Cerebellar nuclear complex (tissue), 1 donor: ENCODE measurements around the gene ADAMTS12.

ENCODE experiments used
- DNase-seq, 2 experiments: peaks; one replicate each; lab custom pipeline; 2025; lab: John Stamatoyannopoulos, UW

Gene ADAMTS12

GRCh38 chr5:33479311-33479710 is 412.5 kb downstream of the ADAMTS12 start:
- no peak for DNase-seq

DNA sequence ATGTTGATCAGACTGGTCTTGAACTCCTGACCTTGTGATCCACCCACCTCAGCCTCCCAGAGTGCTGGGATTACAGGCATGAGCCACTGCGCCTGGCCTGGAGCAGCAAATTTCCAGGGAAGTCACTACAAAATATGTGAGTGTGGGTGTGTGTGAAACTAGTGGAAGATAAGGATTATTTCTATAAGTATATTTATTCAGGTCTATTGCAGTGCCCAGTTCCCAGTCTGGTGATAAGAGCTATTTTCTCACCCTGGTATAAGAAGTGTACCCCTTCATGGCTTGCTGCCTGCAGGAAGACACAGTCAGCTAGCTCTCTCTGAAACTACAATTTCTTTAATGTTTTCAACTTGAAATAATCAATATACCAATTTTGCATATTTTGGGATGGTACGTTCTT is 414.0 kb downstream of the ADAMTS12 start:
- no peak for DNase-seq

GRCh38 chr5:33476992-33477391 is 414.8 kb downstream of the ADAMTS12 start:
- DNase-seq, result no peak

DNA sequence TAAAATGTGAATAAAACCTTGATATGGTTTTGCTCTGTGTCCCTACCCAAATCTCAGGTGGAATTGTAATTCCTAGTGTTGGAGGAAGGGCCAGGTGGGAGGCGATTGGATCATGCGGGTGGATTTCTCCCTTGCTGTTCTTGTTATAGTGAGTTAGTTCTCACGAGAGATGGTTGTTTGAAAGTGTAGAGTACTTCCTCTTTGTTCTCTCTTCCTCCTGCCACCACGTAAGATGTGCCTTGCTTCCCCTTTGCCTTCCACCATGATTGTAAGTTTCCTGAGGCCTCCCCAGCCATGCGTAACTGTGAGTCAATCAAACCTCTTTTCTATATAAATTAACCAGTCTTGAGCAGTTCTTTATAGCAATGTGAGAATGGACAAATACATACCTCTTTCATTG is 416.1 kb downstream of the ADAMTS12 start:
- DNase-seq, result no peak

DNA sequence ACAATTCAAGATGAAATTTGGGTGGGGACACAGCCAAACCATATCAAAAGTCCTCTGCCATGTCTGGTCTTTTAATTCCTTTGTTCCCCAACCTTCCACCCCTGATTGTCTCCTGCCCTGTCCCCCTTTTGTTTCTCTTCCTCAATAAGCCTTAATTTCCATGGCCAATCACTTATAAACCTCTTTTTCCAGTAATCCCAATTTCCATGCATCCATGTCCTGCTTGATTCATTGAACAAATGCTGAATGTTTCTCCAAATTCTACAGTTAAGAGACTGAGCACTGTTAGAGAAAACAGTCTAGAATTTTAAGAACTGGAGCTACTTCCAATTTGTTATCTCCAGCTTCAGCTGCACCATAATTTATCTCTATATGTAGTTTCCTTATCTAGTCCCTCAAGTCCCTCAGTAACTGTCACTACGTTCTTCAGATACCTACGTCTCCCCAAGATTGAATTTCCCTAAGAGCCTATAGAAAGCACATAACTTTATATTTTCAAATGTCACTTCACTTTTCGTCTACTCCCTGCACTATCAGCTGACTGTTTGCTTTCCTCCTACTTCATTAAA is 416.8 kb downstream of the ADAMTS12 start:
- DNase-seq, result no peak

GRCh38 chr5:33474004-33474403 is 417.8 kb downstream of the ADAMTS12 start:
- DNase-seq, result no peak
